ENCODE measurements around the gene PTPRG.

GRCh38 chr3:61564395-61565059 is 3.2 kb downstream of the PTPRG start:
- TF ChIP-seq SIN3A (IDR thresholded peaks at IDR 0.05; ENCODE audit: borderline replicate concordance, insufficient read depth, low read depth, low read length) (no peak), CTCF (IDR thresholded peaks at IDR 0.05) (peak; percentile 33; the same call in 1 of the 2 replicates), REST (IDR thresholded peaks at IDR 0.05; ENCODE audit: insufficient read depth in 1 of 2, low read depth in 2 of 2, low read length in 1 of 2) (no peak), POLR2AphosphoS5 (IDR thresholded peaks at IDR 0.05; ENCODE audit: low read depth, low read length) (no peak)

Measured in Panc1 (cell line).